PC-3 (cell line): ENCODE measurements around the gene ABCA5. TPM values are rescaled to one million over a fixed set of nuclear protein-coding genes. Genes with fewer than 3 reads are reported as not detected.
A peak's percentile ranks its signal among the peaks of the same experiment; 100 is the strongest.

Source experiments
- ATAC-seq: fragments of 200-7000 bp; cut with Tn5 transposase; 2 replicates; pipeline ENCODE4 v1.9.1; 2020; ENCODE audit warnings: mild to moderate bottlenecking, moderate library complexity
- BruUV-seq: library from RNA; stranded (reverse); fragments of 400-500 nt; replicated peaks from 2 replicates; lab custom pipeline; 2021; lab: Mats Ljungman, UMichigan
- CTCF ChIA-PET: fragments of 300-600 bp; sonication (Branson Sonifier 250); formaldehyde crosslinking; loops from one replicate; lab custom pipeline; 2022; ENCODE audit warnings: antibody characterized with exemption; lab: Charles Lee
- POLR2A ChIA-PET: fragments of 300-600 bp; sonication (Branson Sonifier 250); formaldehyde crosslinking; loops from one replicate; lab custom pipeline; 2022; ENCODE audit warnings: antibody characterized with exemption; ENCODE audit not compliant: unreplicated experiment; lab: Charles Lee
- DNase-seq: peaks from one replicate; pipeline ENCODE4 v3.0.0-alpha.2; 2015
- H2AFZ ChIP-seq: fragments of 300-600 bp; sonication (generic); 2 replicates; pipeline ENCODE4 v1.6.0; 2016; ENCODE audit warnings: antibody characterized with exemption, low read length
- H3F3A ChIP-seq: fragments of 300-600 bp; sonication (generic); one replicate; pipeline ENCODE4 v1.6.0; 2017; ENCODE audit warnings: antibody characterized with exemption, low read length, control low read depth, mild to moderate bottlenecking; ENCODE audit not compliant: unreplicated experiment
- H3K27ac ChIP-seq: fragments of 300-600 bp; sonication (generic); 2 replicates; pipeline ENCODE4 v1.5.1; 2016; ENCODE audit warnings: mild to moderate bottlenecking, low read length
- H3K27me3 ChIP-seq: fragments of 300-600 bp; sonication (generic); 2 replicates; pipeline ENCODE4 v1.6.1; 2016; ENCODE audit warnings: low read length, mixed read lengths
- H3K36me3 ChIP-seq: fragments of 300-600 bp; sonication (generic); 2 replicates; pipeline ENCODE4 v1.6.1; 2016; ENCODE audit warnings: low read depth, mixed run types, low read length, mixed read lengths
- H3K4me1 ChIP-seq: fragments of 300-600 bp; sonication (generic); 2 replicates; pipeline ENCODE4 v1.5.1; 2016; ENCODE audit warnings: low read length; ENCODE audit not compliant: insufficient read depth
- H3K4me2 ChIP-seq: fragments of 300-600 bp; sonication (generic); 2 replicates; pipeline ENCODE4 v1.6.0; 2016; ENCODE audit warnings: low read length
- H3K4me3 ChIP-seq: fragments of 300-600 bp; sonication (generic); 2 replicates; pipeline ENCODE4 v1.5.1; 2016; ENCODE audit warnings: mild to moderate bottlenecking, low read length, mixed read lengths
- H3K79me2 ChIP-seq: fragments of 300-600 bp; sonication (generic); 2 replicates; pipeline ENCODE4 v1.6.1; 2017; ENCODE audit warnings: low read length, mixed read lengths
- H3K9ac ChIP-seq: fragments of 300-600 bp; sonication (generic); 2 replicates; pipeline ENCODE4 v1.6.0; 2016; ENCODE audit warnings: mild to moderate bottlenecking, low read length
- H3K9me2 ChIP-seq: fragments of 300-600 bp; sonication (generic); replicated peaks from 2 replicates; pipeline ENCODE4 v1.6.1; 2016; ENCODE audit warnings: mixed run types, low read length, mixed read lengths
- H3K9me3 ChIP-seq: fragments of 300-600 bp; sonication (generic); 2 replicates; pipeline ENCODE4 v1.6.1; 2016; ENCODE audit warnings: low read length, mixed read lengths
- H4K20me1 ChIP-seq: fragments of 300-600 bp; sonication (generic); 2 replicates; pipeline ENCODE4 v1.6.1; 2016; ENCODE audit warnings: low read length, mixed read lengths
- CTCF ChIP-seq: fragments of 300-600 bp; sonication (generic); conservative IDR thresholded peaks from 2 replicates; pipeline ENCODE4 v1.5.1; 2017; ENCODE audit warnings: antibody characterized with exemption, low read depth, mild to moderate bottlenecking, low read length
- EZH2 ChIP-seq: fragments of 300-600 bp; sonication (generic); IDR thresholded peaks from one replicate; pipeline ENCODE4 v1.6.1; 2017; ENCODE audit warnings: antibody characterized with exemption, mild to moderate bottlenecking, low read length; ENCODE audit not compliant: unreplicated experiment
- EZH2phosphoT487 ChIP-seq: fragments of 300-600 bp; sonication (generic); IDR thresholded peaks from 2 replicates; pipeline ENCODE4 v1.6.1; 2018; ENCODE audit warnings: mild to moderate bottlenecking, antibody characterized with exemption, low read length, borderline replicate concordance
- intact Hi-C: fragments of 100-400 bp; cut with micrococcal nuclease; formaldehyde crosslinking; loops from 2 replicates; pipeline ENCODE4 v1.9.0; 2023
- total RNA-seq: library from RNA; depleted of rRNA; stranded (reverse); fragments of >200 nt; gene quantifications from 2 replicates; pipeline ENCODE4 v1.2.3, GENCODE V29; 2014

Gene ABCA5
- total RNA-seq, 1 experiment from 2014 or later, result 7.0 TPM

GRCh38 chr17:69254187-69254586, 72.7 kb downstream of the ABCA5 start:
- Histone ChIP-seq H3K36me3 (no peaks in the 10 kb centered on the region; the same call in 1 of the 2 replicates), H3K27ac (no peak overlapping the region), H3K9me2 (no peaks in the 10 kb centered on the region), H3K4me1 (no peaks in the 10 kb centered on the region), H2AFZ (no peak overlapping the region), H3K9ac (no peak overlapping the region), H3K27me3 (no peaks in the 10 kb centered on the region), H4K20me1 (no peaks in the 10 kb centered on the region), H3K79me2 (no peaks in the 10 kb centered on the region), H3K4me3 (no peak overlapping the region), H3F3A (no peaks in the 10 kb centered on the region), H3K9me3 (no peaks in the 10 kb centered on the region), H3K4me2 (no peak overlapping the region)
- TF ChIP-seq EZH2 (no peak), EZH2phosphoT487 (no peak), CTCF (no peak)
- ATAC-seq, result no peak
- intact Hi-C loops, result no loop called here
- ChIA-PET POLR2A (no interaction called here), CTCF (no interaction called here)
- BruUV-seq, result no TSS peak
- DNase-seq, result no peak

GRCh38 chr17:69250641-69251040, 76.3 kb downstream of the ABCA5 start:
- Histone ChIP-seq H3K79me2 (no peaks in the 10 kb centered on the region), H3K27me3 (no peaks in the 10 kb centered on the region), H3F3A (no peaks in the 10 kb centered on the region), H4K20me1 (no peaks in the 10 kb centered on the region), H3K27ac (no peak overlapping the region), H3K9me2 (no peaks in the 10 kb centered on the region), H3K9ac (no peak overlapping the region), H2AFZ (no peak overlapping the region), H3K4me1 (no peaks in the 10 kb centered on the region), H3K4me3 (no peak overlapping the region), H3K9me3 (no peaks in the 10 kb centered on the region), H3K4me2 (no peak overlapping the region), H3K36me3 (no peaks in the 10 kb centered on the region; the same call in 1 of the 2 replicates)
- DNase-seq (no peak), ATAC-seq (no peak)
- TF ChIP-seq EZH2phosphoT487 (no peak), EZH2 (no peak), CTCF (no peak)
- ChIA-PET POLR2A (no interaction called here), CTCF (no interaction called here)
- BruUV-seq, result no TSS peak
- intact Hi-C loops, result no loop called here

GRCh38 chr17:69246726-69247375, 80.1 kb downstream of the ABCA5 start:
- H3K9ac ChIP-seq, result no peak overlapping the region
- no peaks in the 10 kb centered on the region for H4K20me1 ChIP-seq
- H3K4me2 ChIP-seq, result no peak overlapping the region
- intact Hi-C loops, result loop anchor here (1.0 to 10.0 kb wide), 4 partner anchors 473 to 781 kb away; no protein-coding TSS in a partner anchor
- no peaks in the 10 kb centered on the region for H3K27me3 ChIP-seq
- H3K9me3 ChIP-seq, result no peaks in the 10 kb centered on the region
- BruUV-seq, result no TSS peak
- ChIA-PET POLR2A (interaction anchor here (0.6 kb wide), 1 partner anchor 1442 kb away, joined by 4 read pairs; no protein-coding TSS in a partner anchor), CTCF (interaction anchor here (1.2 to 1.9 kb wide), 2 partner anchors 453 to 475 kb away, joined by 5 to 9 read pairs; no protein-coding TSS in a partner anchor)
- no peaks in the 10 kb centered on the region for H3K36me3 ChIP-seq
- H3K9me2 ChIP-seq, result no peaks in the 10 kb centered on the region
- ATAC-seq, result peak; percentile 70
- peak; percentile 81 for DNase-seq
- no peak overlapping the region for H3K4me3 ChIP-seq
- H2AFZ ChIP-seq, result no peak overlapping the region
- TF ChIP-seq EZH2phosphoT487 (no peak), CTCF (peak; percentile 93)
- H3K79me2 ChIP-seq, result no peaks in the 10 kb centered on the region
- no peaks in the 10 kb centered on the region for H3K4me1 ChIP-seq
- no peak overlapping the region for H3K27ac ChIP-seq
- no peaks in the 10 kb centered on the region for H3F3A ChIP-seq
